SK-N-SH (cell line): Measurements from ENCODE around the gene DACT2.

ENCODE experiments used
- CHD2 ChIP-seq: fragments of 150-350 bp; IDR thresholded peaks from 2 replicates; pipeline ENCODE4 v1.6.1; 2018; ENCODE audit warnings: low read length; ENCODE audit not compliant: partially characterized antibody
- EZH2phosphoT487 ChIP-seq: fragments of 200-600 bp; sonication (generic); IDR thresholded peaks from 2 replicates; pipeline ENCODE4 v1.6.1; 2017; ENCODE audit warnings: low read depth, mixed run types, mild to moderate bottlenecking, antibody characterized with exemption, moderate library complexity, borderline replicate concordance
- FOXM1 ChIP-seq: IDR thresholded peaks from 2 replicates; pipeline ENCODE4 v1.4.0; 2012; ENCODE audit warnings: low read depth, mild to moderate bottlenecking
- GABPA ChIP-seq: IDR thresholded peaks from 2 replicates; pipeline ENCODE4 v1.4.0; 2012; ENCODE audit warnings: low read depth, mild to moderate bottlenecking
- JUND ChIP-seq: IDR thresholded peaks from 2 replicates; pipeline ENCODE4 v1.4.0; 2012
- RAD21 ChIP-seq: IDR thresholded peaks from 2 replicates; pipeline ENCODE4 v1.6.1; 2012; ENCODE audit warnings: mild to moderate bottlenecking, low read length
- RFX5 ChIP-seq: IDR thresholded peaks from 2 replicates; pipeline ENCODE4 v1.6.1; 2012; ENCODE audit warnings: mild to moderate bottlenecking, improper control_type of control experiment, low read length
- SMC3 ChIP-seq: IDR thresholded peaks from 2 replicates; pipeline ENCODE4 v1.6.1; 2012; ENCODE audit warnings: low read depth, low read length, improper control_type of control experiment
- TF ChIP-seq, protein P1 (sequence below): fragments of 200-600 bp; sonication (generic); IDR thresholded peaks from 2 replicates; pipeline ENCODE4 v1.6.1; 2017; ENCODE audit warnings: antibody characterized with exemption, mild to moderate bottlenecking, moderate library complexity

DNA sequence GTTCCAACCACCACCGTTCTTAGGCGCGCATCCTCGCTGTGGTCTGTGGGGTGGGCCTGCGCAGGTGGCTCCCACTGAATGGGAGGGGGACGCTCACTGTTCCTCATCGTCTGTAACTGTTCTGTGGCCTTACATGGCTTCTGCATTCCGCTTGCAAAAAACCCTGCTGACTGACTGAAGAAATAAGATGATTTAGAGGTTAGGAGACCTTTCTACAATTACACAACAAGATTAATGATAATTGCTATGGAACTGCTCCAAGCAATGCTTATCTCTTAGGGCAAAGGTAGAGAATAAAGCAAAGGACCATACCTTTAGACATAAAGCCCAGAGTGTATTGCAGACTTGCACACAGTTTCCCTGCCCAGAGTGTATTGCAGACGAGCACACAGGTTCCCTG is 14.4 kb upstream of the DACT2 start:
- TF ChIP-seq, protein P1, sequence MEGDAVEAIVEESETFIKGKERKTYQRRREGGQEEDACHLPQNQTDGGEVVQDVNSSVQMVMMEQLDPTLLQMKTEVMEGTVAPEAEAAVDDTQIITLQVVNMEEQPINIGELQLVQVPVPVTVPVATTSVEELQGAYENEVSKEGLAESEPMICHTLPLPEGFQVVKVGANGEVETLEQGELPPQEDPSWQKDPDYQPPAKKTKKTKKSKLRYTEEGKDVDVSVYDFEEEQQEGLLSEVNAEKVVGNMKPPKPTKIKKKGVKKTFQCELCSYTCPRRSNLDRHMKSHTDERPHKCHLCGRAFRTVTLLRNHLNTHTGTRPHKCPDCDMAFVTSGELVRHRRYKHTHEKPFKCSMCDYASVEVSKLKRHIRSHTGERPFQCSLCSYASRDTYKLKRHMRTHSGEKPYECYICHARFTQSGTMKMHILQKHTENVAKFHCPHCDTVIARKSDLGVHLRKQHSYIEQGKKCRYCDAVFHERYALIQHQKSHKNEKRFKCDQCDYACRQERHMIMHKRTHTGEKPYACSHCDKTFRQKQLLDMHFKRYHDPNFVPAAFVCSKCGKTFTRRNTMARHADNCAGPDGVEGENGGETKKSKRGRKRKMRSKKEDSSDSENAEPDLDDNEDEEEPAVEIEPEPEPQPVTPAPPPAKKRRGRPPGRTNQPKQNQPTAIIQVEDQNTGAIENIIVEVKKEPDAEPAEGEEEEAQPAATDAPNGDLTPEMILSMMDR = no peak
- TF ChIP-seq RFX5 (no peak), FOXM1 (no peak), JUND (no peak), GABPA (no peak), EZH2phosphoT487 (no peak), RAD21 (no peak), CHD2 (no peak), SMC3 (no peak)
